ENCODE data around the gene ADCK1. TPM values are rescaled to one million over a fixed set of nuclear protein-coding genes. Genes with fewer than 3 reads are reported as not detected.

ADCK1 gene
- total RNA-seq, 1 experiment from 2014 or later: 11.4 TPM

DNA sequence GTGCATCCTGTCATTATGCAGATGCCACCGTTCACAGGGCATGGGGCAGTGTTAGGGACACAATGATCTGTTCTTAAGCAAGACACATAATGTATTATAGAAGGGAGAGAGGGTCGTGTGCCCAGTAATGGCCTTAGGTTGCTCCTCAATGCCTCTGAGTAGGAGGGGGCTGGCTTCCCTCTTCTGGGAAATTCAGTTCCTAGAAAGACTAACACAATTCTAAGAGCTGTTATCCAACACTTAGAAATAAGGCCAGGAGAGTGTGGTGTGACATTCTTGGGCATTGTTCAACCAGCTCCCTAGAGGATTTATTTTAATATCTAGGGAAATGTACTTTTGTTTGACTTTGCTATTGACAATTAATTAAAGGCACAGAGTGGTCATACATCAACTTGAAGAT lies 118.5 kb downstream of the ADCK1 start (continued):
- TF ChIP-seq SOX15 (CRISPR knock-in tag; IDR thresholded peaks at IDR 0.05): no peak
- TF ChIP-seq HMGA2 (CRISPR knock-in tag; IDR thresholded peaks at IDR 0.05): no peak

DNA sequence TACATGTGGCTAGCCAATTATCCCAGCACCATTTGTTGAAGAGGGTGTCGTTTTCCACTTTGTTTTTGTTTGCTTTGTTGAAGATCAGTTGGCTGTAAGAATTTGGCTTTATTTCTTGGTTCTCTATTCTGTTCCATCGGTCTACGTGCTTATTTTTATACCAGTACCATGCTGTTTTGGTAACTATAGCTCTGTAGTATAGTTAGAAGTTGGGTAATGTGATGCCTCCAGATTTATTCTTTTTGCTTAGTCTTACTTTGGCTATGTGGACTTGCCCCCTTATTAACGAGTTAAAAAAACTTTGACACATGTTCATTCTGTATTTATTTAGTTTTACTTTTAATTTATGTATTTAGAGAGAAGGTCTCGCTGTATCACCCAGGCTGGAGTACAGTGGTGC lies 120.4 kb downstream of the ADCK1 start:
- TF ChIP-seq ATF2 (CRISPR knock-in tag; IDR thresholded peaks at IDR 0.05; ENCODE audit: borderline replicate concordance, low read depth): no peak
- TF ChIP-seq, protein P1, sequence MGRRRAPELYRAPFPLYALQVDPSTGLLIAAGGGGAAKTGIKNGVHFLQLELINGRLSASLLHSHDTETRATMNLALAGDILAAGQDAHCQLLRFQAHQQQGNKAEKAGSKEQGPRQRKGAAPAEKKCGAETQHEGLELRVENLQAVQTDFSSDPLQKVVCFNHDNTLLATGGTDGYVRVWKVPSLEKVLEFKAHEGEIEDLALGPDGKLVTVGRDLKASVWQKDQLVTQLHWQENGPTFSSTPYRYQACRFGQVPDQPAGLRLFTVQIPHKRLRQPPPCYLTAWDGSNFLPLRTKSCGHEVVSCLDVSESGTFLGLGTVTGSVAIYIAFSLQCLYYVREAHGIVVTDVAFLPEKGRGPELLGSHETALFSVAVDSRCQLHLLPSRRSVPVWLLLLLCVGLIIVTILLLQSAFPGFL (CRISPR knock-in tag; IDR thresholded peaks at IDR 0.05; ENCODE audit: borderline replicate concordance): no peak
- no peak for TF ChIP-seq ZNF532 (CRISPR knock-in tag; IDR thresholded peaks at IDR 0.05; ENCODE audit: borderline replicate concordance)
- TF ChIP-seq, protein P2, sequence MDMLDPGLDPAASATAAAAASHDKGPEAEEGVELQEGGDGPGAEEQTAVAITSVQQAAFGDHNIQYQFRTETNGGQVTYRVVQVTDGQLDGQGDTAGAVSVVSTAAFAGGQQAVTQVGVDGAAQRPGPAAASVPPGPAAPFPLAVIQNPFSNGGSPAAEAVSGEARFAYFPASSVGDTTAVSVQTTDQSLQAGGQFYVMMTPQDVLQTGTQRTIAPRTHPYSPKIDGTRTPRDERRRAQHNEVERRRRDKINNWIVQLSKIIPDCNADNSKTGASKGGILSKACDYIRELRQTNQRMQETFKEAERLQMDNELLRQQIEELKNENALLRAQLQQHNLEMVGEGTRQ (CRISPR knock-in tag; IDR thresholded peaks at IDR 0.05): no peak
- no peak for TF ChIP-seq ERG (CRISPR knock-in tag; IDR thresholded peaks at IDR 0.05)
- no peak for TF ChIP-seq RELA (CRISPR knock-in tag; IDR thresholded peaks at IDR 0.05; ENCODE audit: borderline replicate concordance)
- H3K27me3 Mint-ChIP-seq (ENCODE audit: low read depth): no peaks in the 10 kb centered on the region
- POLR2A ChIA-PET: no interaction called here
- peaks cover 4% of the 10 kb centered on the region; the same call in 1 of the 2 replicates for H3K36me3 Mint-ChIP-seq
- no peak for ATAC-seq
- H3K4me3 Mint-ChIP-seq: no peak overlapping the region
- H3K4me1 Mint-ChIP-seq: no peaks in the 10 kb centered on the region
- no peak for DNase-seq (ENCODE audit: low spot score)
- peaks cover 13% of the 10 kb centered on the region for H3K9me3 Mint-ChIP-seq
- CTCF ChIA-PET: no interaction called here
- H3K27ac Mint-ChIP-seq: no peak overlapping the region

DNA sequence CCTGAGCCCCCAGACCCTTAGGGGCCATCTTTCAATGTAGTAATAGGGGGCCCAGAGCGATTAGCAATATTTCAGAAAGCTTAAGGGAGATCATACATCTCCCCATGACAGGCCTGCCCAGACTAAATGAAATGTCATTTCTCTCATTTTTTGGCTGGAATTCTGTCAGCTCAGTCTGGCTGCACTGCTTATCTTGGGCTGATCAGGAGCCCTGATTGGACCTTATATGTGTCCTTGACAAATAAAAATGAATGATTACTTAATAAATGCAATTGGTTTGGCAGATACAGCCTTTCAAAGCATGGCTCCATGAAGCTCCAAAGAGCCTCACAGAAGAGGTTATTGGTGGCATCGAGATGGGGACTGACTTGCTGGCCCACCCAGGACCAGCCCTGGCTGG lies 121.9 kb downstream of the ADCK1 start:
- no peak for DNase-seq (ENCODE audit: low spot score)
- H3K27me3 Mint-ChIP-seq (ENCODE audit: low read depth): no peaks in the 10 kb centered on the region
- CTCF ChIA-PET: no interaction called here
- H3K9me3 Mint-ChIP-seq: peaks cover 13% of the 10 kb centered on the region
- no peak overlapping the region for H3K27ac Mint-ChIP-seq
- POLR2A ChIA-PET: no interaction called here
- ATAC-seq: no peak
- H3K36me3 Mint-ChIP-seq: peaks cover 4% of the 10 kb centered on the region; the same call in 1 of the 2 replicates
- TF ChIP-seq, protein P3, sequence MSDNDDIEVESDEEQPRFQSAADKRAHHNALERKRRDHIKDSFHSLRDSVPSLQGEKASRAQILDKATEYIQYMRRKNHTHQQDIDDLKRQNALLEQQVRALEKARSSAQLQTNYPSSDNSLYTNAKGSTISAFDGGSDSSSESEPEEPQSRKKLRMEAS (CRISPR knock-in tag; IDR thresholded peaks at IDR 0.05): no peak
- TF ChIP-seq GABPB1 (CRISPR knock-in tag; IDR thresholded peaks at IDR 0.05): no peak
- TF ChIP-seq ATF6 (CRISPR knock-in tag; IDR thresholded peaks at IDR 0.05): no peak
- TF ChIP-seq, protein P1 (CRISPR knock-in tag; IDR thresholded peaks at IDR 0.05; ENCODE audit: borderline replicate concordance): no peak
- no peak for TF ChIP-seq ZNF671 (CRISPR knock-in tag; IDR thresholded peaks at IDR 0.05)
- TF ChIP-seq RELA (CRISPR knock-in tag; IDR thresholded peaks at IDR 0.05; ENCODE audit: borderline replicate concordance): no peak
- H3K4me1 Mint-ChIP-seq: no peaks in the 10 kb centered on the region
- H3K4me3 Mint-ChIP-seq: no peak overlapping the region

All from WTC11 (cell line).